Esophagus squamous epithelium (tissue), 5 donors: Measurements from ENCODE around the gene TAF3. TPM values are rescaled to one million over a fixed set of nuclear protein-coding genes. Genes with fewer than 3 reads are reported as not detected.
"Not testable (repeated sequence)": the region's sequence is repeated elsewhere in the genome, so short reads cannot be mapped to it uniquely, and the experiment has no call there.

ENCODE experiments used
- DNase-seq: peaks from one replicate; lab custom pipeline; 2025; lab: John Stamatoyannopoulos, UW
- H3K27ac ChIP-seq, 4 donors: fragments of 200-600 bp; sonication (generic); one replicate each; pipeline ENCODE4 v1.5.1; 2016 to 2019; ENCODE audit warnings: mild to moderate bottlenecking in 1 of 4
- H3K27me3 ChIP-seq, 4 donors: fragments of 200-600 bp; sonication (generic); 1 replicate in 3 of 4; 2 replicates in 1 of 4; pipeline versions ENCODE4 v1.5.1 to v1.6.0; 2017 to 2021; ENCODE audit warnings: antibody characterized with exemption in 1 of 4
- H3K36me3 ChIP-seq, 3 donors: fragments of 200-600 bp; sonication (generic); one replicate each; pipeline ENCODE4 v1.5.1; 2016 to 2019
- H3K4me1 ChIP-seq, 3 donors: fragments of 200-600 bp; sonication (generic); one replicate each; pipeline ENCODE4 v1.5.1; 2017 to 2019
- H3K4me3 ChIP-seq, 4 donors: fragments of 200-600 bp; sonication (generic); 1 replicate in 3 of 4; 2 replicates in 1 of 4; pipeline ENCODE4 v1.5.1; 2016 to 2019; ENCODE audit warnings: mild to moderate bottlenecking in 2 of 4, moderate library complexity in 1 of 4
- H3K9me3 ChIP-seq, 3 donors: fragments of 200-600 bp; sonication (generic); one replicate each; pipeline ENCODE4 v1.5.1; 2016 to 2019
- POLR2A ChIP-seq, 4 donors: fragments of 450-650 bp; IDR thresholded peaks; one replicate each; pipeline ENCODE4 v1.6.1; 2017; ENCODE audit warnings: antibody characterized with exemption in 4 of 4, mild to moderate bottlenecking in 4 of 4, moderate library complexity in 3 of 4
- WGBS, 2 donors: methylation state at CpG; one replicate each; pipeline ENCODE4 v1.1.5; 2018; 5-methylcytosine and 5-hydroxymethylcytosine counted together
- intact Hi-C: fragments of 100-400 bp; cut with DNase I; formaldehyde crosslinking; loops from one replicate; pipeline ENCODE4 v1.15.0; 2022
- total RNA-seq, 4 donors: library from RNA; depleted of rRNA; stranded (reverse); fragments of >200 nt; gene quantifications; one replicate each; pipeline ENCODE4 v1.1.0, GENCODE V29; 2016
- TF ChIP-seq, protein P1 (sequence below), 6 experiments: fragments of 450-650 bp in 4 of 6; fragments of 200-600 bp in 2 of 6; sonication (generic) in 2 of 6; IDR thresholded peaks; one replicate each; pipeline ENCODE4 v1.5.1; 2016 to 2019; ENCODE audit warnings: antibody characterized with exemption in 6 of 6, mild to moderate bottlenecking in 4 of 6, moderate library complexity in 4 of 6
- donor health status: DM: yes; HTN: yes; CAD: no.

The TAF3 gene
- 1 to 10 TPM; 2.6 to 5.1 (median 3.6) TPM for total RNA-seq

DNA sequence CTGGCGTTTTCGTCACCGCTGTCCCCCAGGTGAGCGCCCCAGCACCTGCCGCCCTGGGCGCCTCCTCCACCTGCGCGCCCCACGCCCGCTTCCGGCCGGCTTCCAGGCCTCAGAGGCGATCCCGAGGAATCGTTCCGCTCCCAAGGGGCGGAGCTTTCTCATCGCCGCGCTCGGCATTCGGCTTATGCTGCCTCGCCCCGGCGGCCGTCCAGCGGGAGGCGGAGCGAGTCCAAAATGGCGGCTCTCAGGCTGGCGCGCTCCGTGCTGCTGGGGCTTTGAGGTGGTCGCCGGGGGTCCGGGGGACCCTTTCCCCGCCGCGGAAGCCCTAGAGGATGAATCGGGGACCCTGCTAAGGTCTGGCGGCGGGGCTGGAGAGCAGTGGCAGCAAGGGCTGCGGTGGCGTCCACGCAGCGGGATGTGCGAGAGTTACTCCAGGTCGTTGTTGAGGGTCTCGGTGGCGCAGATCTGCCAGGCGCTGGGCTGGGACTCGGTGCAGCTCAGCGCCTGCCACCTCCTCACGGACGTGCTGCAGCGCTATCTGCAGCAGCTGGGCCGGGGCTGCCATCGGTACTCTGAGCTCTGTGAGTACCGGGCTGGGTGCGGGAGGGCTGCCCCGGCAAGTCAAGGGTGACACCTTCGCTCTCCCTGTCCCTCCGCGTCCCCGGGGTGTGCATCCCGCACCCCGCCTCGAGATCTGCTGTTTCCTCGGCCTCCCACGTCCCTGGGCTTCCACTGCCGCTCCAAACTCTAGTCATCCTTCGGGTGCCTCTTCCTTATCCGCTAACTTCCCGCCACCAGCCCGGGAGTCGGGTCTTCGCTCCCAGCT, at the start of gene TAF3:
Gene TAF3 (plus strand): TSS at position 211 of the 826 bp plus-strand sequence. CDS start 205 bp downstream, at position 416.
- peak within 1 kb of the TSS; percentile 76 to 83 (median 82) for H3K27ac ChIP-seq
- 0% methylated on average over 18 to 19 of the region's 77 CpGs for WGBS, 2 donors
- intact Hi-C loops, result no loop called here
- TF ChIP-seq, protein P1, sequence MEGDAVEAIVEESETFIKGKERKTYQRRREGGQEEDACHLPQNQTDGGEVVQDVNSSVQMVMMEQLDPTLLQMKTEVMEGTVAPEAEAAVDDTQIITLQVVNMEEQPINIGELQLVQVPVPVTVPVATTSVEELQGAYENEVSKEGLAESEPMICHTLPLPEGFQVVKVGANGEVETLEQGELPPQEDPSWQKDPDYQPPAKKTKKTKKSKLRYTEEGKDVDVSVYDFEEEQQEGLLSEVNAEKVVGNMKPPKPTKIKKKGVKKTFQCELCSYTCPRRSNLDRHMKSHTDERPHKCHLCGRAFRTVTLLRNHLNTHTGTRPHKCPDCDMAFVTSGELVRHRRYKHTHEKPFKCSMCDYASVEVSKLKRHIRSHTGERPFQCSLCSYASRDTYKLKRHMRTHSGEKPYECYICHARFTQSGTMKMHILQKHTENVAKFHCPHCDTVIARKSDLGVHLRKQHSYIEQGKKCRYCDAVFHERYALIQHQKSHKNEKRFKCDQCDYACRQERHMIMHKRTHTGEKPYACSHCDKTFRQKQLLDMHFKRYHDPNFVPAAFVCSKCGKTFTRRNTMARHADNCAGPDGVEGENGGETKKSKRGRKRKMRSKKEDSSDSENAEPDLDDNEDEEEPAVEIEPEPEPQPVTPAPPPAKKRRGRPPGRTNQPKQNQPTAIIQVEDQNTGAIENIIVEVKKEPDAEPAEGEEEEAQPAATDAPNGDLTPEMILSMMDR (IDR thresholded peaks at IDR 0.05), result peak in 1 of 6 experiments; percentile 36
- peak in 1 of 4 donors; percentile 69 for TF ChIP-seq POLR2A (IDR thresholded peaks at IDR 0.05)
- DNase-seq, result peak; percentile 18
- H3K4me3 ChIP-seq, result peak within 1 kb of the TSS; percentile 81 to 100 (median 94)
- peaks cover 8 to 33% (median 14%) of the 10 kb centered on the region in 3 donors for H3K4me1 ChIP-seq
- H3K36me3 ChIP-seq, result peaks cover 0 to 5% (median 0%) of the 10 kb centered on the region in 3 donors
- no peaks in the 10 kb centered on the region for H3K9me3 ChIP-seq
- peaks cover 0 to 14% (median 0%) of the 10 kb centered on the region in 4 donors for H3K27me3 ChIP-seq

DNA sequence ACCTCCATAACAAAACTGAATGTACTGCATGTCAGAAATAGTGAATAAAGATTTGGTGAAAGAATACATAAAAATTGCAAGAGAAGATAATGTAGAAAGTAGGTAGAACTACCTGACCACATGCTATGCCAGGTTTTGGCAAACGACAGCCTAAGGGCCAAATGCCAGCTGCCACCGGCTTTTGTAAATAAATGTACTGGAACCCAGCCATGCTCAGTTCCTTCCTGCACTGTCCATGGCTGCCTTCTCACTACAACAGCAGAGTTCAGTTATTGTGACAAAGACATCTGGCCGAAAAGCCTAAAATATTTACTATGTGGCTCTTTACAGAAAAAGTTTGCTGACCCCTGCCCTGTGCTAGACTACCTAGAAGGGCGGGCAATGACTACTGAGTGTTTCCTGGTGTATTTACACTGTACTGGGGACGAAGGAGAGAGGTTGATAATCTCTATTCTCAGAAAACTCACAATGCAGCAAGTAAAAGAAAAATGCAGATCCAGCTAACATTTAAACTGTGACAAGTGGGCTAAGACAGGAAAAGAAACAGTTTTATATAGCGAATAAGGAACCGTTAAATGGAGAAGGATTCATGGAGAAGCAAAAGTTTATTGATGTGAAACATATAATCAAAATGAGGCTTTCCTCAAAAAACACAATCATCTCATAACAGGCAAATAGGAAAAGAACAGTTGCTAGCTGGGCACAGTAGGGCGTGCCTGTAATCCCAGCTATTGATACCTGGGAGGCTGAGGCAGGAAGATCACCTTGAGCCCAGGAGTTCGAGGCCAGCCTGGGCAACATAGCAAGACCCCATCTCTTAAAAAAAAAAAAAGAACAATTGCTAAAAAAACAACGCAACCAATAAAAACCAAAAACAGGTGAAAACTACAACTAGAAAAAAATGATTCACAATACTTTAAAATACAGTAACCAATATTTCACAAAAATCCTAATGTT, 44.2 kb upstream of the TAF3 start:
- no peak for TF ChIP-seq POLR2A (IDR thresholded peaks at IDR 0.05)
- TF ChIP-seq, protein P1 (IDR thresholded peaks at IDR 0.05), result no peak
- intact Hi-C loops, result no loop called here
- DNase-seq, result no peak
- Histone ChIP-seq H3K4me1 (no peaks in the 10 kb centered on the region), H3K36me3 (peaks cover 8 to 94% (median 27%) of the 10 kb centered on the region in 3 donors), H3K27me3 (no peaks in the 10 kb centered on the region), H3K9me3 (no peaks in the 10 kb centered on the region), H3K4me3 (no peak overlapping the region), H3K27ac (no peak overlapping the region)
- 54 to 62% methylated on average over 9 to 10 of the region's 10 CpGs for WGBS, 2 donors

- Histone ChIP-seq H3K4me1 (no peaks in the 10 kb centered on the region), H3K36me3 (peaks cover 8 to 94% (median 27%) of the 10 kb centered on the region in 3 donors), H3K27ac (no peak overlapping the region), H3K4me3 (no peak overlapping the region), H3K9me3 (no peaks in the 10 kb centered on the region), H3K27me3 (no peaks in the 10 kb centered on the region)
- WGBS, 2 donors, result 88 to 92% methylated on average over 2 of the region's 2 CpGs
- no peak for DNase-seq
- TF ChIP-seq, protein P1 (IDR thresholded peaks at IDR 0.05), result no peak
- TF ChIP-seq POLR2A (IDR thresholded peaks at IDR 0.05), result no peak
- intact Hi-C loops, result no loop called here
Observed at GRCh38 chr10:7776777-7777176, 41.5 kb upstream of the TAF3 start.

DNA sequence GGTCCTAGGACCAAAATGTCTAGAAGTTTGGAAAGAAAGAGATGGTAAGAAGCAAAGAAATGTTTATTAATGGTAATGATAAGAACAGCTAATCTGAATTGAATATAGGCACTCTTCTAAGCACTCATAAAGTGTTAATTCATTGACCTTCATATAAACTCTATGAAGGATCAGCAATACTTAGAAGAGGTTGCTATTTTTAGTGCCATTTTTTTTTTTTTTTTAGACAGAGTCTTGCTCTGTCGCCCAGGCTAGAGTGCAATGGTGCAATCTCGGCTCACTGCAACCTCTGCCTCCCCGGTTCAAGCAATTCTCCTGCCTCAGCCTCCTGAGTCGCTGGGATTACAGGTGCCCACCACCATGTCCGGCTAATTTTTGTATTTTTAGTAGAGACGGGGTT, 36.1 kb upstream of the TAF3 start:
- H3K9me3 ChIP-seq, intact Hi-C loops, DNase-seq: not testable (repeated sequence)

DNA sequence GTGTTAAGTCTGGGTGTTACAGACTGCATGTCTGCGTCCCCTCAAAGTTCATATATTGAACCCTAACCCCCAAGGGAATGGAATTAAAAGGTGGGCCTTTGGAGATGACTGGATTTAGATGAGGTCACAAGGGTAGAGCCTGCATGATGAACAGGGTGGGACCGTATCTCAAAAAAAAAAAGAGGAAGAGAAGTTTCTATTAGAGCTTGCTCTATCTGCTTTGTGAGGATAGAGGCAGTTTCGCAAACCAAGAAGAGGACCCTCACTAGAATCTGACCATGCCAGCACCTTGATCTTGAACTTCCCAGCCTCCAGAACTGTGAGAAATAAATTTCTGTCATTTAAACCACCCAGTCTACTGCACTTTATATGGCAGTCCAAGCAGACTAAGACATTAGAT, 31.9 kb upstream of the TAF3 start:
- Histone ChIP-seq H3K36me3 (peaks cover 0 to 23% (median 0%) of the 10 kb centered on the region in 3 donors), H3K27me3 (no peaks in the 10 kb centered on the region), H3K4me1 (peaks cover 9 to 57% (median 17%) of the 10 kb centered on the region in 3 donors), H3K27ac (peak overlapping the region in 1 of 4 donors; percentile 94), H3K9me3 (no peaks in the 10 kb centered on the region), H3K4me3 (peak overlapping the region in 2 of 4 donors; percentile 84 to 94)
- no peak for TF ChIP-seq POLR2A (IDR thresholded peaks at IDR 0.05)
- TF ChIP-seq, protein P1 (IDR thresholded peaks at IDR 0.05), result no peak
- intact Hi-C loops, result no loop called here
- DNase-seq, result no peak
- WGBS, 2 donors, result 73 to 76% methylated on average over 3 of the region's 3 CpGs

More for the DNA sequence above, 36.1 kb upstream of the TAF3 start:
- peaks cover 0 to 24% (median 6%) of the 10 kb centered on the region in 3 donors for H3K4me1 ChIP-seq
- WGBS, 2 donors, result 92 to 94% methylated on average over 6 of the region's 6 CpGs
- H3K4me3 ChIP-seq, H3K27me3 ChIP-seq, H3K27ac ChIP-seq: not testable (repeated sequence)
- H3K36me3 ChIP-seq, result peaks cover 8 to 55% (median 15%) of the 10 kb centered on the region in 3 donors
